Thymus (tissue), 11 donors: ENCODE measurements around the gene APBA1. TPM values are rescaled to one million over a fixed set of nuclear protein-coding genes. Genes with fewer than 3 reads are reported as not detected.

Experiments used
- DNase-seq, 9 donors: peaks; one replicate each; pipeline ENCODE4 v3.0.0-alpha.2; 2013; ENCODE audit warnings: low spot score in 9 of 9, low read depth in 6 of 9, missing footprints in 1 of 9
- H3K27ac ChIP-seq, 2 donors: one replicate each; pipeline ENCODE4 v1.5.1; 2013; ENCODE audit warnings: control low read depth in 1 of 2, low read depth in 1 of 2, low read length in 1 of 2, mild to moderate bottlenecking in 1 of 2, moderate library complexity in 1 of 2
- H3K27me3 ChIP-seq, 2 donors: one replicate each; pipeline ENCODE4 v1.5.1; 2013; ENCODE audit warnings: low read length in 1 of 2; ENCODE audit not compliant: control insufficient read depth in 2 of 2, insufficient read depth in 1 of 2
- H3K36me3 ChIP-seq, 2 donors: one replicate each; pipeline ENCODE4 v1.5.1; 2013; ENCODE audit warnings: low read length in 1 of 2, mild to moderate bottlenecking in 1 of 2, moderate library complexity in 1 of 2; ENCODE audit not compliant: control insufficient read depth in 2 of 2, insufficient read depth in 2 of 2
- H3K4me1 ChIP-seq, 2 donors: one replicate each; pipeline ENCODE4 v1.5.1; 2013; ENCODE audit warnings: low read length in 2 of 2; ENCODE audit not compliant: control insufficient read depth in 2 of 2, insufficient read depth in 2 of 2
- H3K4me3 ChIP-seq, 2 donors: one replicate each; pipeline ENCODE4 v1.5.1; 2013; ENCODE audit warnings: low read length in 2 of 2, control low read depth in 1 of 2, mild to moderate bottlenecking in 1 of 2
- H3K9me3 ChIP-seq, 2 donors: one replicate each; pipeline ENCODE4 v1.5.1; 2013; ENCODE audit warnings: low read length in 1 of 2, mild to moderate bottlenecking in 1 of 2; ENCODE audit not compliant: control insufficient read depth in 2 of 2, insufficient read depth in 1 of 2
- WGBS: extraction: QIAGEN DNeasy Blood & Tissue Kit; methylation state at CpG from one replicate; pipeline ENCODE4 v1.1.7; 2013; 5-methylcytosine and 5-hydroxymethylcytosine counted together
- polyA plus RNA-seq: library from polyadenylated mRNA; stranded (reverse); fragments of 200-250 nt; gene quantifications from one replicate; pipeline ENCODE4 v1.2.3, GENCODE V29; 2013
- total RNA-seq: library from RNA; stranded (reverse); fragments of 120-200 nt; gene quantifications from one replicate; pipeline ENCODE4 v1.2.4, GENCODE V29; 2013
- donor health status: healthy.

APBA1 gene
- total and polyA plus RNA-seq, 2 donors: 0.80 to 0.90 TPM

DNA sequence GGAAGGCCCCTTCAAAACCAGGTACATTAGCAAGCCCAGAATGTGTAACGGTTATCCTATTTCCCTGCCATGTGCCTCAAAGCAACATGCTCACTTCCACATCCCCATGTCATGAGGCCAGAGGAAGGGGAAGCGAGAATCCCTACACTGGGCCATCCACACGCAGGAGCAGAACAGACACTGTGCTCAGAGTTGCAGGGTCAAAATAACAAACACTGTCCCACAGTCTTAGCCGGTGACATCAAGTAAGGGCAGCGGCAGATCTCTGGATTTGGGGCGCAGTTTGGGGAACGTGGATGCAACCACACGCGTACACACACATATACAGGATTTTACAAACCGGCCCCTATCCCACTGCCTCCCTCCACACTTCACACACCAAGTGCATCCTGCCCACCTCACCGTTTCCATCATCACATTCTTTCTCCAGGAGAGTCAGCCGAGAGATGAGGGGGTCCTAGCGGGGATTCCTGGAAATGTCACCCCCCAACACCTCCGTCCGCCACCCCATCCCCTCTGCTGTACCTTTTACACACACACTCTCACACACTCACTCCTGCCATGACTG, 776 bp downstream of the APBA1 start:
- Histone ChIP-seq H3K4me1 (peaks cover 3 to 9% of the 10 kb centered on the region in 2 donors), H3K36me3 (no peaks in the 10 kb centered on the region), H3K27ac (no peak overlapping the region), H3K27me3 (peaks cover 21 to 54% of the 10 kb centered on the region in 2 donors), H3K9me3 (no peaks in the 10 kb centered on the region), H3K4me3 (peak overlapping the region; percentile 38 to 68)
- WGBS: 67% methylated on average over 15 of the region's 15 CpGs
- peak in 2 of 9 donors; percentile 15 to 17 for DNase-seq

GRCh38 chr9:69667306-69667705, 4.9 kb downstream of the APBA1 start:
- Histone ChIP-seq H3K9me3 (no peaks in the 10 kb centered on the region), H3K4me1 (peaks cover 0 to 5% of the 10 kb centered on the region in 2 donors), H3K4me3 (no peak overlapping the region), H3K27ac (no peak overlapping the region), H3K27me3 (peaks cover 21 to 37% of the 10 kb centered on the region in 2 donors), H3K36me3 (no peaks in the 10 kb centered on the region)
- no peak for DNase-seq
- 99% methylated on average over 1 of the region's 1 CpG for WGBS

GRCh38 chr9:69660304-69660703, 11.9 kb downstream of the APBA1 start:
- Histone ChIP-seq H3K27ac (no peak overlapping the region), H3K27me3 (peaks cover 0 to 2% of the 10 kb centered on the region in 2 donors), H3K4me3 (no peak overlapping the region), H3K4me1 (no peaks in the 10 kb centered on the region), H3K36me3 (no peaks in the 10 kb centered on the region), H3K9me3 (no peaks in the 10 kb centered on the region)
- no peak for DNase-seq
- 91% methylated on average over 2 of the region's 2 CpGs for WGBS

DNA sequence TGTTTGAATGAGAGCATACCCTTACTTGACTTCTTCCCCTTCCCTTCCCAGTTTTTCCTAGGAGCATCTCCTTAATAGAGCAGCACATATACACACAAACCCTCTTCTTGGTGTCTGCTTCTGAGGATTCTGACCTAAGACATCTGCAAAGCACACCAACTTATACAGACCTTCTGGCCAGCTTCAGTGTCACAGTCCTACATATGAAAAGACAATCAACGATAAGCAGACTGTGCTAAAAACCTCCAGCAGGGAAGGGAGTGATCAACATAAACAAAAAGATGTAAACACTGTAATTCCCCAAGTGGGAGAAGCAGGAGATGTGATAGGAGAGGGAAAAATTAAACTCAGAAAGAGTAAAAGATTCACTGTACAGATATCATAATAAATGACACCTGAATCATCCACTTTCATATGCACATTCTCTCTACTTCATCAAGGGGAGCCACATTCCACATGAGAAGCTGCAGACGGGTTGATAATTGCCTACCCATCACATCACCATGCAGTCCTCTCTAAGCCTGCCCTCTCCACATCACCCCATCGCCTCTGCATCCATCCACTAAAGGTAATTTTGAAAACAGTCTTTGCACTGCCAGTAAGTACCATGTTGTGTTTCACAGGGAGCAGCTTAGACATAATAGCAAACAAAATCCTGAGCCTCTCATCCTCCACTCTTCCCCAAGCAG, 13.0 kb downstream of the APBA1 start:
- WGBS: 83% methylated on average over 3 of the region's 3 CpGs
- H3K4me3 ChIP-seq: no peak overlapping the region
- H3K4me1 ChIP-seq: no peaks in the 10 kb centered on the region
- H3K9me3 ChIP-seq: no peaks in the 10 kb centered on the region
- H3K27me3 ChIP-seq: no peaks in the 10 kb centered on the region
- DNase-seq: no peak
- H3K27ac ChIP-seq: no peak overlapping the region
- no peaks in the 10 kb centered on the region for H3K36me3 ChIP-seq

- no peaks in the 10 kb centered on the region for H3K36me3 ChIP-seq
- H3K27me3 ChIP-seq: no peaks in the 10 kb centered on the region
- H3K9me3 ChIP-seq: no peaks in the 10 kb centered on the region
- no peak for DNase-seq
- no peak overlapping the region for H3K4me3 ChIP-seq
- no peak overlapping the region for H3K27ac ChIP-seq
- H3K4me1 ChIP-seq: no peaks in the 10 kb centered on the region
Observed at GRCh38 chr9:69657269-69657668, 14.9 kb downstream of the APBA1 start.

- DNase-seq: no peak
- no peaks in the 10 kb centered on the region for H3K4me1 ChIP-seq
- H3K4me3 ChIP-seq: no peak overlapping the region
- H3K36me3 ChIP-seq: no peaks in the 10 kb centered on the region
- H3K27ac ChIP-seq: no peak overlapping the region
- no peaks in the 10 kb centered on the region for H3K9me3 ChIP-seq
- 96% methylated on average over 2 of the region's 2 CpGs for WGBS
- no peaks in the 10 kb centered on the region for H3K27me3 ChIP-seq
Observed at GRCh38 chr9:69655065-69655464, 17.1 kb downstream of the APBA1 start.

GRCh38 chr9:69653261-69653660, 18.9 kb downstream of the APBA1 start:
- WGBS: 100% methylated on average over 1 of the region's 1 CpG
- H3K9me3 ChIP-seq: no peaks in the 10 kb centered on the region

GRCh38 chr9:69649566-69650250, 22.5 kb downstream of the APBA1 start:
- no peaks in the 10 kb centered on the region for H3K27me3 ChIP-seq
- no peak for DNase-seq
- H3K27ac ChIP-seq: no peak overlapping the region
- H3K4me1 ChIP-seq: no peaks in the 10 kb centered on the region
- H3K36me3 ChIP-seq: no peaks in the 10 kb centered on the region
- 80% methylated on average over 4 of the region's 4 CpGs for WGBS
- no peaks in the 10 kb centered on the region for H3K9me3 ChIP-seq
- H3K4me3 ChIP-seq: no peak overlapping the region

More at GRCh38 chr9:69653261-69653660, 18.9 kb downstream of the APBA1 start:
- Histone ChIP-seq H3K36me3 (no peaks in the 10 kb centered on the region), H3K27ac (no peak overlapping the region), H3K4me1 (no peaks in the 10 kb centered on the region), H3K27me3 (no peaks in the 10 kb centered on the region), H3K4me3 (no peak overlapping the region)
- DNase-seq: no peak

DNA sequence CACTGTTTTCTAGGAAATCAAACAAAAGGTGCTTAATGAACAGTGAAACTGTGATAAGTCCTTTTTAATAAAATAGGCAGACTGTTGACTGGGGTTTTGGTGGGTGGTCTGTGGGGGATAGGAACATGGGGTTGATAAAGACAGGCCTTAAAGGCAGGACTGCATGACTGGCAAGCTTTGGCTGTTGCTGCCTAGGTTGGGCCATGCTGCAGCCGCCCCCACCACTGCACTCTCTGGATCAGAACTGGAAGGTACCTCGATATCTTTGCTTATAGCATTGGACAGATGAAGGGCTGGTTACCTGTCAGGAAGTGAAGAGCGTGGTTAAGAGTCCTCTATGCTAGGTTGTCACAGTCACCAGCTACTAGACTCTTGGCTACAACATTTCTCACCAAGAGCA, 24.4 kb downstream of the APBA1 start:
- Histone ChIP-seq H3K27ac (no peak overlapping the region), H3K9me3 (no peaks in the 10 kb centered on the region), H3K36me3 (no peaks in the 10 kb centered on the region), H3K27me3 (no peaks in the 10 kb centered on the region), H3K4me1 (no peaks in the 10 kb centered on the region), H3K4me3 (no peak overlapping the region)
- WGBS: 95% methylated on average over 3 of the region's 3 CpGs
- no peak for DNase-seq
